NOMO-1 treated with dmso at 0.1 percent for 144 hours (cell line): ENCODE data around the gene HOXD9.
A peak's percentile ranks its signal among the peaks of the same experiment; 100 is the strongest.

ENCODE experiments used
- DNase-seq: peaks from one replicate; lab custom pipeline; 2025; ENCODE audit not compliant: unreplicated experiment; lab: John Stamatoyannopoulos, UW

Gene HOXD9

DNA sequence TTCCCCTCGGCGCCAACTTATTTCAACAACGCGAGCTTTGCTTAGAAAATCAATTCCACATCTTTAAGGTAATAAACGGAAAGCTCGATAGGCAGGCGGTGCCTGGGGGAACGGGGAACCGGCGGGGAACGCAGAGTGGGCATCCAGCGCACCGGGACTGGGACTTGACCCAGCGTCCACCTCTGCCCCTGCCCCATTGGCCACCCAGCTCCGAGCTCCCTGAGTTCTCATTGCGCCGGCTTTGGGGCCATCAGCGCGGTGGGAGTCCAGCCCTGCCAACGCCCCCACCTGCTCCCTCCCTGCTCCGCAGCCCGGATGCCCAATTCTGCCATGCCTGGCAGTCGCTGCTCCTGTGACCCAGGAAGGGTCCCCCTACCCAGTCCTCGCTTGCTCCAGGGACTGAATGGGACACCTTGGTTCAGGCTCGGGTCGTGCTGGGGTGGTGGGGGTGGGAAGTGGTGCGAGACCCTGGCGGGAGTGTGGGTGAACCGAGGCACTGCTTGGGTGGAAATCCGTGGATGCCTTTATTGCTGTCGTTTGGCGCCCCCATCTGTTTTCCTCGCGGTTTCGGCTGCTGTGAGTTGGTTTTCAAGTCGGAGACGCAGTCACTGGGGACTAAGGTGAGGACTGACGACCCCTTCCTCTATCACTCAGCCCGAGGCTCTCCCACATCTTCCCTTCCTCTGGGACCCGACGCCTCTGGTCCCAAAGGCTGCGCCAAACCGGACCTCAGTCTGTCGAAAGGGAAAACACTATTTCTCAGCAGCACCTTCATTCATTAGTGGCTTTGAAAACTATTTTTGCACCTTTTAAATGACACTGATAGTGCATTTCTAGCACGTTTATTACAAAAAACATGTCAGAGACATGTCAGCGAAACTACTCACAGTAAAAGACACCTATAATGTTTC lies 36.4 kb upstream of the HOXD9 start:
- DNase-seq: no peak

DNA sequence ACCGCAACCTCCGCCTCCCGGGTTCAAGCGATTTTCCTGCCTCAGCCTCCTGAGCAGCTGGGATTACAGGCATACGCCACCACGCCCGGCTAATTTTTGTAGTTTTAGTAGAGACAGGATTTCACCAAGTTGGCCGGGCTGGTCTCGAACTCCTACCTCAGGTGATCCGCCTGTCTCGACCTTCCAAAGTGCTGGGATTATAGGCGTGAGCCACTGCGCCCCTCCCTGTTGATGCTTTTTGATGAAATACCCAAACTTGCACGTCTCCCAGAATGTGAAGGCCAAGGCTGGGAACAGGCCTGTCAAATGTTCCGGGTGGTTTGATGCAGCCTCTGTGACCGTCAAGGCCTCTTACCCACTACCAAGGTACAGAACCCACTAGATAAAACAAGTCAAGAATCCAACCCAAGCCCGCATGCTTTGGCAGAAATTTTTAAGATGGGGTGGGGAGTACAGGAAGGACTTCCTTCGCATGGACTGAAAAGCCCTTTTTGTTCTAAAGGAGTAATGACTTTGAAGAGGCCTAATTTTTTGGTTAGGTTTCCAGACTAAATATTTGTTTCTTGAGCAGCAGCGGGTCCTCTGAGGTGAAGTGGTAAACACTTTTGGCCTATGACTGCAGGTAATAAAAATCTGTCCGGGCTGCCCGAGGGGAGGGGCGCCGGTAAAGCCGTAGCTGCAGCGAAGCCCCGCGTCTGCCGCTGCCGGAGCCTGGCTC lies 35.0 kb upstream of the HOXD9 start:
- DNase-seq: no peak

DNA sequence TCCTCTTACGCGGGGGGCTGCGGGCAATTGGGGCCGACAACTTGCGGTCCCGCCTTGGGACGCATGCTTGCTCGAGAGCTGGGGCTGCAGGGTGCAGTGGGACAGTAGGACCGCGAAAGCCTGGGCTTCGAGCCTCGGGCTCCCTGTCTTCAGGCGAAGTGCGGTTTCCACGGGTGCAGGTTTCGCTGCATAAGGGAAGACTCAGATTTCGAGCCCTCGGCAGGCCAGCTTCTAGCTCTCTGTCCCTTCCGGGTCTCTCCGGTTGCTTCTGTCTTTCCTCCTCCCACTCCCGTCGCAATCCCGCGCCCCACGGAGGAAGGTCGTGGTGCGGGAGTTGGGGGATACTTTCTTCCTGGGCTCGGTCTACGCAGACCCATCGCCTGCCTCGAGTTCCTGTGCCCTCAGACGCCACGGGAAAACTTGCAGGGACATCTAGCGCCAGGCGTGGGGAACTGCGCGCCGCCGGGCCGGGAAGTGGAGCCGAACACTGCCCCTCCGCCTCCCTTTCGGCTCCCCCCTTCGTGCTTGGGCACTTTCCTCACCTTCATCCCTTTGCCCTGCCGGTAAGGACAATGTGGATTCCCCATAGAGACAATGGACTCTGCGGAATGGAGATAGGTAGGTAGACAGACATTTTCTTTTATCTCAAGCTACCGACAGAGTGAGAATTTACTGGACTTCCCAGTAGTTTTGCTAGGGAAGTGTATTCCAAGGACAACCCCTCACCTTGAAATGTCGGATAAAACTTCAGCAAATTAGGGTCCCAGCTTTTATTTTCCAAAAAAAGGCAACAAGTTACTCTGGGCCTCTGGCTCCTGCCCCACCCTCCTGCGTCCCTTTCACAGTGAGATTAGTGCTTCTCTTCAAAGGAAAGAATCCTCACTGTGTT lies 34.2 kb upstream of the HOXD9 start:
- peak; percentile 22 for DNase-seq

DNA sequence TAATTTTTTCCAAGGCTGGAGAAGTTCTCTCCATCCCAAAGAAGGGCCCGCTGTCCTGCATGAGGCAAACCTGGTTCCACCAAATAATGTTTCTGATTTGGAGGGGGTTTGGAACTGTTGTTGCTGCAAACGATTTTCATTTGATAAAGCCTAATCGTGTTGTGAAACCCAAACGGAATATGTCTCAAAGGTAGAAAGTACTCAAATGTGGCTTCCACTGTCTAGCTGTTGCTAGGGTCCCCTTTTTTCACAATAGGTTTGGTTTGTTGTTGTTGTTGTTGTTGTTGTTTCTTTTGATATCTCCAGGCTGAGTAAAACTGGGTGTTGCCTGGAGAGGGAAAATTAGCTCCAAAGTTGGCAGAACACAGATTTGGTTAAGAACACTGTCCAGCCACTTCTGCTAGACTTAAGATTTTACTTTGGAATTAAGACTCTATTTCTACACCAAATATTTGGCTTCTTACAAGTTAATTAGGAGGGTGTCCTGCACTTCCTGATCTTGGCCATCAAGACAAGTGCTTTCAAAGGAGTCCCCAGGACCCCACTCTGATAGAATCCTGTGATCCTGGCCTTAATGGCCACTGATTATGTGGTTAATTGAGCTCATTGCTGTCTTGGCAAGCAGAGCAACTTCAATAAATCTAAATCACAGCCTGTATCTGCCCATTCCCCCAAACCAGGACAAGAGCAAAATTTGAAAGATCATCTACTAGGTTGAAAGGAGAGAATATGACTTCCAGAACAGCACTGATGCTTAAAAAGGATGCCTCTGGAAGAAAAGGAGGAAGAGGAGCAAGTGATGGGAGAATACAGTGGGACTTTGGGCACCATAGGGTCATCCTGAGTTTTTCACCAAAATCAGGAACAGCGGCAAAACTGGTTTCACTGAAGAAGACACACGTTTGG lies 33.3 kb upstream of the HOXD9 start:
- no peak for DNase-seq

DNA sequence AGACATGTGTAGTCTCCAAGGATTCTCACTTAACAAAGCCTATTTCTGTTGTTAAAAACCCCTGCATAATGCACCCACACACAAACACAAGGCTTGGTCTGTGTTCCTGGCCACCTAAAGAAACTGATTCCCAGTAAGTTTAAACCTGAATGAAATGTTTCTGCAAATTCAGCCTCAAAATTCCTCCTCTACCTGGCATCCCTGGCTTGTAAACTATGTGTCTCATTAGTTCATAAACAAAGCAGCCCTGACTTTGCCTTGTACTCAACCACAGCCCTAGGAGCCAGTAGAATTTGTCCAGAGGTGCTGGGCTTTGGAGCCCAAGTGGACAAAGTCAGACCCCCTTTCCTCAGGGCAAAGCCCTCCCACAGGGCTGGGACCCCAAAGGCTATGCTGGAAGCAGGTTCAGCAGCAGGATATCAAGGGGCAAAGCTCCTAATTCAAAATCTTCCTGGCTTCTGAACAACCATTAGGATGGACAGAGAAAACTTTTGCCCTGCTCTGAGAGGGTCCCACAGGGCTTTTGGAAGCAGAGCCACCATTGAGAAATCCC lies 32.6 kb upstream of the HOXD9 start:
- DNase-seq: no peak

DNA sequence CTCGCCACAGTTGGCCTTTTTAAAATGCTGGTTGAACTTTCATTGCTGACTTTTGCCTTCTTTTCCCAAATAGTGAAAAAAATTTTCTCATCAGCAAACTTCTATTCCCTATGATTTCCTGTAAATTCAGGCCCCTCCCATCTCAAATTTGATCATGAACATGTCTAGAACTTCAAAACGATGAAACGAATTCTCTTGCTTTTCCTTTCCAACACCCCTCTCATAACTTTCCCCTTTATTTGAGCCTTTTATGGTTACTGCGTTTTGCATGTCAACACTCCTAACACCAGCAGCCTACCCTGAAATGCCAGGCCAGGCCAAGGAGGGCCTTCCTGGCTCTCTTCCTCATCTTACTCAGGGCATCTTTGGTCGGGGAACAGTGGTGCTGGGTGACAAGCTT lies 31.7 kb upstream of the HOXD9 start:
- no peak for DNase-seq

DNA sequence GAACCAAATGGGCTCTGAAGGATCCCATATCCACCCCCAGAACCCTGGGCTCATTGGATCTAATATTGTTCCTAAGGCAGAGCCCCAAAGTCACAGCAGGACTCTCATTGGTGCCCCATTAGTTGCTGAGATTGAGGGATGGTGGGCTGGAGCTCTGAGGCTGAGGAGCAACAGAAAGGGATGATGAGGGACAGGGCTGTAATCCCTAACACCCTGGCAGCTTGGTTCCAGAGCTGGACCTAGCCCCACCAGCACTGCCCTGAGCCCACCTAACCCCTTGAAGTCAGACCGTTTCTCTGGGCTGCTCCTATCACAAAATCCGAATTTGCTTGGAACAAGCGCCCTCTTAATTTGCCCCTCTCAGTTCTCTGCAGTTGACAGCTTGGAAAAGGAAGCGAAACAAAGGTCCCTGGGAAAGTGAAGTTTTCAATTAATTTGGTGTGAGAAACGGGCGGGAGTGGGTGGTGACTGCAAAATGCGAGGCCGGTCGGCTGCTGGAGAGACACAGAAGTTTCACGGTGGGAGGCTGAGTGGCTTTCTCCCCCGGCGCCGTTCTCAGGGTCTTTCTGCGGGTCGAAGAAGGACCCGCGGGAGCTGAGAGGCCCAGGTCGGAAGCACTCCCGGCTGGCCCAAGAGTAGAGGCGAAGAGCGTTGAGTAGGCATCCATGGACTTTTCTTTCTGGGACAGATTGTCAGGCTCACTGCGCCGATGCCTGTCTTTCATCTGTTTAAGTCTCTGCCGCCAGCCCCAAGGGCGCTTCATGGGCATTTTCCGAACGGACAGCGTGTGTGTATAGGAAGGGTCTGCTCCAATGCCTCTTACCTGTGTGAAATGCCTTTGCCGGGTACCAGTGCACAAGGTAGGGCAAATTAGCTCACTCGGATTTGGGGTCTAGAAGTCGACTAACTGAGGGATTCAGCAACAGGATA lies 30.9 kb upstream of the HOXD9 start:
- DNase-seq: no peak

DNA sequence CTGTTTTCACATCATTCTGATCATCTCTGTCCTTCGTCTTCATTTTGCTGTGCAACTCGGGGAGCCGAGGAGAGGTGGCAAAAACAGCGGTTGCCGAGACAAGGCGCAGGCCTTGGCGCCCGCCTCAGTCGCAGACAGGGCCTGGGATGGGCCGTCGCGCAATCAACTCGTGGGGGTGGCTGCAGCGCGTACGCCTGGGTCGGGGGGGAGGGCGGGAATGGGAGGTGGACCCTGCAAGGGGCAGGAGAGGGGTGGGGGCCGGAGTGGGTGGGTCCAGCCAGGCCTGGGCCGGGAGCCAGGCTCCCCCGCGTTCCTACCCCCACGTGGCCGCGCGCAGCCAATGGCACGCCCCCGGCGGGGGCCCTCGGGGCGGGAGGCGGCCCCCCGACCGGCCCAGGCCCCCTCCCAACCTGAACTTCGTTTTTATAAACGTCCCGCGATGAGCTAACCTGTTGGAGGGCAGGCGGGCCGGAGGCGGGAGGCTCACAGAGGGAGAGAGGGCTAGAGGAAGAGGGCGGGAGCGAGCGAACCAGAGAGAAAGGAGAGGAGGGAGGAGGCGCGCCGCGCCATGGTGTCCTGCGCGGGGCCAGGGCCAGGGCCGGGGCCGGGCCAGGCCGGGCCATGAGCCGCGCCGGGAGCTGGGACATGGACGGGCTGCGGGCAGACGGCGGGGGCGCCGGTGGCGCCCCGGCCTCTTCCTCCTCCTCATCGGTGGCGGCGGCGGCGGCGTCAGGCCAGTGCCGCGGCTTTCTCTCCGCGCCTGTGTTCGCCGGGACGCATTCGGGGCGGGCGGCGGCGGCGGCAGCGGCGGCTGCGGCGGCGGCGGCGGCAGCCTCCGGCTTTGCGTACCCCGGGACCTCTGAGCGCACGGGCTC lies 30.0 kb upstream of the HOXD9 start, which contains the start of gene HOXD13:
Gene HOXD13, plus strand, starts transcription at position 452 of the 875 bp plus-strand sequence. Its CDS starts 170 bp downstream, at position 622.
- no peak for DNase-seq

DNA sequence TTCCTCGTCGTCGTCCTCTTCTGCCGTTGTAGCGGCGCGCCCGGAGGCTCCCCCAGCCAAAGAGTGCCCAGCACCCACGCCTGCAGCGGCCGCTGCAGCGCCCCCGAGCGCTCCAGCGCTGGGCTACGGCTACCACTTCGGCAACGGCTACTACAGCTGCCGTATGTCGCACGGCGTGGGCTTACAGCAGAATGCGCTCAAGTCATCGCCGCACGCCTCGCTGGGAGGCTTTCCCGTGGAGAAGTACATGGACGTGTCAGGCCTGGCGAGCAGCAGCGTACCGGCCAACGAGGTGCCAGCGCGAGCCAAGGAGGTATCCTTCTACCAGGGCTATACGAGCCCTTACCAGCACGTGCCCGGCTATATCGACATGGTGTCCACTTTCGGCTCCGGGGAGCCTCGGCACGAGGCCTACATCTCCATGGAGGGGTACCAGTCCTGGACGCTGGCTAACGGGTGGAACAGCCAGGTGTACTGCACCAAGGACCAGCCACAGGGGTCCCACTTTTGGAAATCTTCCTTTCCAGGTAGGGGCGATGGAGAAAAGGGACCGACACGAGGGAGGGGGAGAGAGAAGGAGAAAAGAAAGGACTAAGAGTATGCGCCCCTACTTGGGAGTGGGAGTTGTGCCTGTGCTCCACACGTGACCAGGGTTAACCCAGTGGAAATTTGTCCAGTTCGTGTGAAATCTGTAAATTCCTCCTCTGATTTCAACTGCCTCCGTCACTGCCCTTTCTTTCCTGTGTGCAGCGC lies 29.2 kb upstream of the HOXD9 start:
- DNase-seq: no peak

DNA sequence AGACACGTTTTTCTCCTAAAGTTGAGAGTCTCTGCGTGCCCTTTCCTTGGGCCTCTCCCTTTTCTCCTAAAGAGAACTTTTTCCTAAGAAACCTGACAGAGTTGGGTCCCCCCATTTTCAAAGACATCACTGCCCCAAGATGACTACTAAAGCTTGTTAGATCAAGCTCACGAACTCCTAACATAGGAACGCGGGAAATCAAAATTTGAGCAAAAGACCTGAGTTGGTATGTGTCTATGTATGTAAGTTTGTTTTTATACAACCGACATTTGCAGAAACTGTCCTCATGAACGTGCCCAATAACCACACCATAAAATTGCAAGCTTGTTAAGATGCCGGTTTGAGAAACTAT lies 28.6 kb upstream of the HOXD9 start:
- no peak for DNase-seq

DNA sequence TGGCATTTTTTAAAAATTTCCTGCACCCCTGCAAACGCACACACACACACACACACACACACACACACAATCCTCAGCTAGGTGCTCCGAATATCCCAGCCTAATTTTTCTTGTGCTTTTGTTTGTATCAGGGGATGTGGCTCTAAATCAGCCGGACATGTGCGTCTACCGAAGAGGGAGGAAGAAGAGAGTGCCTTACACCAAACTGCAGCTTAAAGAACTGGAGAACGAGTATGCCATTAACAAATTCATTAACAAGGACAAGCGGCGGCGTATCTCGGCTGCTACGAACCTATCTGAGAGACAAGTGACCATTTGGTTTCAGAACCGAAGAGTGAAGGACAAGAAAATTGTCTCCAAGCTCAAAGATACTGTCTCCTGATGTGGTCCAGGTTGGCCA lies 28.2 kb upstream of the HOXD9 start:
- no peak for DNase-seq

DNA sequence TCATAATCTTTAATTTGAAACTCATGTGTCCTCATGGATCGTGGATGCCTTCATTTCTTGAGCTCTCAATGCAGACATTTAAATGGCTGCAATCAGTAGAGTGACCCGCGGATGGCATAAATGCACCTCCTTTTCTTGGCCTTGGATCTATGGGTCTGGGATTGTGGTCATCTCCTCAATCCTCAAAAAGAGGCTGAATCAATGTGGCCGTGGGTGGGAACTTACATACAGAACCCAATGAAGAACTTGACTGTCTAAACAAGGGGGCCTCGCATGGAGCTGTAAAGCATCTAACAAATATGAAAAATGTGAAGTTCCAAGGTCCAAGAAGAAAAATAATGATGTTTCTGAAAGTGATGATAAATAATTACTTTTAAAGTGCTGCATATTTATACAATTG lies 27.1 kb upstream of the HOXD9 start:
- DNase-seq: no peak

DNA sequence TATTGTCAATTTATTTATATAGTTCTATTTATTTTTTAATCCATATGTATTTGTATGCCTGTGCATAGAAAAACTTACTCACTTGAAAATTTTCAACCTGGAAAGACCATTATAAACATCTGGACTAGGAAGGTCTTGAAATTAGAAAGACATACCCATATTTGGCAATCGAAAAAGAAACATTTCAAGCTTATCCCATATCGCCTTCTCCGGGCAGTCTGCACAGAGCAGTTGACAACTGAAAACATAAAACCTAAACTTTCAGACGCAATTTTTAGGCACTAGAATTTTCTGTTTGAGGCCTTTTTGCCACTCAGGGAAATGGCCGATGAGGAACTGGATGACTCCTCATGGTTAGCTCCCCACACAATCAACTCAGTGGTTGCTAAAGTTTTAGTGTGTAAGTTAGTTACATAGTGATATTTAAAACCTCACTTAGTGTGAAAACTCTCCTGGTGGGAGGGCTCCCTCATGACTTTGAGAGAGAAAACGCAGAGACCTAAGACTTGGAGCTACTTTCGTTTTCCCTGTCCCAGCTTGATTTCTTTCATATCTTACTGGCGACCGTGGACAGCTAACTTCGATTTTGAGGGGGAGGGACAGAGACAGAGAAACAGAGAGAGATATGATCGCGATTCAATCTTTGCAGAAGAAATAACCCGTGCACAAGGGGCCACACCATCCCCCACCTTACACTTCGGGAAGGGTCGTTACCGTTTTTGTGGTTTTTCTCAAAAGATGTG lies 26.1 kb upstream of the HOXD9 start:
- DNase-seq: no peak

DNA sequence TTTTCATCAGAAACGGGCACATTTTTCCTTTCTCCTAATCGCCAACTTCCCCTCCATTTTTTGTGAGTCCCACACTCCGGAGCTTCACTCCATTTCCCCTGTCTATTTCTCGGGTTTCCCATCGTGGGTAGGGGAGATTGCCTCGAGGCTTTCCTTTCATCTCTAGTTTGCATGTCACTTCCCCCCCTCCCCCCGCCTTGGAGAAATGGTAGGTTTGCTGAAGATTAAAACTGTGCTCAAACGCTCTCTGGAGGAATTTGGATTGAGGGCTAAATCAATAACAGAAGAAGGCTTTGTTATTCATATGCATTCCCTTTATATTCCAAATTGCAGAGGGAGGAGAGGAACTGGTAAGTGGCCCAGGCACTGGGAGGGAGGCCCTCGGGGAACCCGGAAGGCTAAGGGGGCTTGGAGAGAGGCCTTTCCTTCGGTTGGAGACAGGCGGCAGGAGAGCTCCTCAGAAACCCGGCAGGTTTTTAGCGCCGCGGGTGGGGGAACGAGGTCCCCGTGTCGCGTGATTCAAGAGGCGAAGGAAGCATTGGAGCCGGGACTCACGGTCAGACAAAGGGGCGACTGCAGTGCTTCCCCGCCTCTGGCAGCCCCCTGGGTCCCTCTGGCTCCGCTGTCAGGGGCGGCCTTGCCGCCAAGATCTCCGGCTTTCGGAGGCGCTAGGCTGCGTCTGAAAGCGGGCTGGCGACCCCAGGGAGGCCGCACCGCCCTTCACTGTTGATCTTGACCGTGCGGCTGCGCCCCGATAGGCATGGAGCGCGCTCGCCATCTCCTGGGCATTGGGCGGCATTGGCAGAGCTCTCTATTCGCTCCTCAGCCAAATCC lies 25.3 kb upstream of the HOXD9 start:
- peak; percentile 51 for DNase-seq

DNA sequence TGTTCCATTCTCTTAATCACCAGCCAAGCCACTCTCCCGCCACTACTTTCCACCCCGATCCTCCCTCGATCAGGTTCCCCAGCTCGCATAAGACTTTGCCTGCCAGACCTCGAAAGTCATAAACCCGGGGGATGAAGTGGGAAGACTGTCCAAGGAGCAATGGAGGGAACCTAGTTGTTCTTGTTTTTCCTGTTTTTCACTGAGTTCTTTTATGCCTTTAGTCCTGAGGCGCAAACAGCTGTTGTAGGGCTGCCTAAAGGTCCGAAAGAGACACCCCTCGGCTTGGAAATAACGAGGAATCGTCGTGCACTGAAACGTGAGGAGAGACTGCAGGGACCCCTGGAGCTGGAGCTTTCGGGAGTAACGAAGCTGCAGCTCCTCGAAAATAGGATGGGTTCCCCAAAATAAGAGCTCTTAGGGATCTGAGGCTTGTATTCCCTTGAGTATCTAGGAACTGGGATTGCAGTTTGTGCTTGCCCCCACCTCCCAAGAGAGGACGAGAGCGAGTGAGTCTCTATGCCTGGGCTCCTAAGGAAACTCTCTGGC lies 24.6 kb upstream of the HOXD9 start:
- DNase-seq: no peak
